SK-N-SH (cell line): ENCODE measurements around the gene STIM1. TPM values are rescaled to one million over a fixed set of nuclear protein-coding genes. Genes with fewer than 3 reads are reported as not detected.

Source experiments
- CTCF ChIA-PET: fragments of 300-600, 350-600 bp; formaldehyde crosslinking; extraction: SDS; loops from one replicate; lab custom pipeline; 2021; lab: Yijun Ruan, JAX
- POLR2A ChIA-PET: fragments of 350-600 bp; sonication (Branson Sonifier 250); formaldehyde crosslinking; extraction: SDS; loops from one replicate; lab custom pipeline; 2020; ENCODE audit warnings: antibody characterized with exemption, inconsistent platforms; lab: Yijun Ruan, JAX
- DNase-seq: peaks from one replicate; pipeline ENCODE4 v3.0.0; 2012
- H2AFZ ChIP-seq: fragments of 200-600 bp; sonication (generic); 2 replicates; pipeline ENCODE4 v1.8.1; 2016; ENCODE audit warnings: antibody characterized with exemption, mild to moderate bottlenecking, low read depth
- H3F3A ChIP-seq: fragments of 200-600 bp; sonication (generic); replicated peaks from 2 replicates; pipeline ENCODE3; 2016; ENCODE audit warnings: antibody characterized with exemption, mild to moderate bottlenecking; ENCODE audit not compliant: insufficient read depth
- H3K27ac ChIP-seq, 2 experiments: fragments of 200-500 bp in 1 of 2; fragments of 200-600 bp in 1 of 2; sonication (Bioruptor generic) in 1 of 2; sonication (generic), shearing (Covaris generic) in 1 of 2; 2 replicates each; pipeline versions ENCODE4 v1.5.1 to v1.6.1; 2014 to 2016; ENCODE audit warnings: low read depth in 2 of 2, inconsistent platforms in 1 of 2, low read length in 1 of 2, mild to moderate bottlenecking in 1 of 2, mixed read lengths in 1 of 2
- H3K27me3 ChIP-seq: fragments of 200-600 bp; sonication (generic), shearing (Covaris generic); 2 replicates; pipeline ENCODE4 v1.6.1; 2016; ENCODE audit warnings: mixed run types; ENCODE audit not compliant: insufficient read depth
- H3K36me3 ChIP-seq, 2 experiments: fragments of 200-500 bp in 1 of 2; fragments of 200-600 bp in 1 of 2; sonication (Bioruptor generic) in 1 of 2; sonication (generic) in 1 of 2; replicated peaks in 1 of 2; 2 replicates each; pipeline versions ENCODE3 to v1.5.1; 2014 to 2016; ENCODE audit warnings: low read length in 1 of 2, mild to moderate bottlenecking in 1 of 2; ENCODE audit not compliant: insufficient read depth in 2 of 2, control insufficient read depth in 1 of 2
- H3K4me1 ChIP-seq, 2 experiments: fragments of 200-500 bp in 1 of 2; fragments of 200-600 bp in 1 of 2; sonication (Bioruptor generic) in 1 of 2; sonication (generic), shearing (Covaris generic) in 1 of 2; 2 replicates each; pipeline versions ENCODE4 v1.5.1 to v1.6.1; 2014 to 2016; ENCODE audit warnings: low read depth in 1 of 2, low read length in 1 of 2, mixed run types in 1 of 2; ENCODE audit not compliant: insufficient read depth in 2 of 2, control insufficient read depth in 1 of 2
- H3K4me2 ChIP-seq: fragments of 200-600 bp; sonication (generic), shearing (Covaris generic); 2 replicates; pipeline ENCODE4 v1.6.1; 2017; ENCODE audit warnings: mixed run types
- H3K4me3 ChIP-seq, 2 experiments: fragments of 200-500 bp in 1 of 2; fragments of 200-600 bp in 1 of 2; sonication (Bioruptor generic) in 1 of 2; sonication (generic), shearing (Covaris generic) in 1 of 2; 2 replicates each; pipeline versions ENCODE4 v1.5.1 to v1.8.1; 2014 to 2016; ENCODE audit warnings: low read depth in 2 of 2, inconsistent platforms in 1 of 2, low read length in 1 of 2, mild to moderate bottlenecking in 1 of 2, mixed read lengths in 1 of 2, moderate library complexity in 1 of 2
- H3K79me2 ChIP-seq: fragments of 200-600 bp; sonication (generic); 2 replicates; pipeline ENCODE4 v1.8.1; 2017; ENCODE audit warnings: mild to moderate bottlenecking; ENCODE audit not compliant: insufficient read depth
- H3K9ac ChIP-seq: fragments of 200-600 bp; sonication (generic); 2 replicates; pipeline ENCODE4 v1.6.1; 2017; ENCODE audit warnings: mixed run types
- H3K9me2 ChIP-seq: fragments of 200-600 bp; sonication (generic); 2 replicates; pipeline ENCODE4 v1.6.1; 2017; ENCODE audit warnings: mixed run types
- H3K9me3 ChIP-seq: fragments of 200-600 bp; sonication (generic); 2 replicates; pipeline ENCODE4 v1.6.1; 2017; ENCODE audit warnings: mixed run types, mild to moderate bottlenecking, moderate library complexity
- H4K20me1 ChIP-seq: fragments of 200-600 bp; sonication (generic); 2 replicates; pipeline ENCODE4 v1.6.1; 2017; ENCODE audit warnings: mild to moderate bottlenecking, mixed run types; ENCODE audit not compliant: insufficient read depth
- CHD2 ChIP-seq: fragments of 150-350 bp; IDR thresholded peaks from 2 replicates; pipeline ENCODE4 v1.6.1; 2018; ENCODE audit warnings: low read length; ENCODE audit not compliant: partially characterized antibody
- FOXM1 ChIP-seq: IDR thresholded peaks from 2 replicates; pipeline ENCODE4 v1.4.0; 2012; ENCODE audit warnings: low read depth, mild to moderate bottlenecking
- NFIC ChIP-seq: IDR thresholded peaks from 2 replicates; pipeline ENCODE4 v1.4.0; 2012; ENCODE audit warnings: borderline replicate concordance
- RAD21 ChIP-seq: IDR thresholded peaks from 2 replicates; pipeline ENCODE4 v1.6.1; 2012; ENCODE audit warnings: mild to moderate bottlenecking, low read length
- RCOR1 ChIP-seq: fragments of 150-350 bp; IDR thresholded peaks from 2 replicates; pipeline ENCODE4 v1.6.1; 2017; ENCODE audit warnings: antibody characterized with exemption, low read length
- RFX5 ChIP-seq: IDR thresholded peaks from 2 replicates; pipeline ENCODE4 v1.6.1; 2012; ENCODE audit warnings: mild to moderate bottlenecking, improper control_type of control experiment, low read length
- SMC3 ChIP-seq: IDR thresholded peaks from 2 replicates; pipeline ENCODE4 v1.6.1; 2012; ENCODE audit warnings: low read depth, low read length, improper control_type of control experiment
- TAF1 ChIP-seq: IDR thresholded peaks from 2 replicates; pipeline ENCODE4 v1.6.1; 2012; ENCODE audit warnings: low read depth, mild to moderate bottlenecking, low read length, moderate library complexity, borderline replicate concordance
- TCF12 ChIP-seq: IDR thresholded peaks from 2 replicates; pipeline ENCODE4 v1.4.0; 2012
- YY1 ChIP-seq: IDR thresholded peaks from 2 replicates; pipeline ENCODE4 v1.4.0; 2012; ENCODE audit warnings: low read depth, mild to moderate bottlenecking
- WGBS: methylation state at CpG from one replicate; pipeline ENCODE4 v1.1.6; 2017; ENCODE audit warnings: low lambda C conversion rate; 5-methylcytosine and 5-hydroxymethylcytosine counted together
- polyA plus RNA-seq, 3 experiments: library from polyadenylated mRNA; depleted of rRNA; stranded (reverse); fragments of >200 nt; gene quantifications; 2 replicates each; pipeline ENCODE4 v1.2.3, GENCODE V29; 2012
- TF ChIP-seq, protein P1 (sequence below): IDR thresholded peaks from 2 replicates; pipeline ENCODE4 v1.4.0; 2012; ENCODE audit warnings: low read depth
- TF ChIP-seq, protein P2 (sequence below): IDR thresholded peaks from 2 replicates; pipeline ENCODE4; 2012
- TF ChIP-seq, protein P3 (sequence below): IDR thresholded peaks from 2 replicates; pipeline ENCODE4 v1.4.0; 2012; ENCODE audit warnings: low read depth, borderline replicate concordance
- TF ChIP-seq, protein P4 (sequence below): fragments of 150-350 bp; IDR thresholded peaks from 2 replicates; pipeline ENCODE4 v1.6.1; 2017; ENCODE audit warnings: antibody characterized with exemption, low read length, low read depth, borderline replicate concordance
- TF ChIP-seq, protein P5 (sequence below): IDR thresholded peaks from 2 replicates; pipeline ENCODE4 v1.4.0; 2012; ENCODE audit warnings: low read depth, borderline replicate concordance
- TF ChIP-seq, protein P6 (sequence below): IDR thresholded peaks from 2 replicates; pipeline ENCODE4 v1.6.1; 2012; ENCODE audit warnings: mild to moderate bottlenecking, low read depth, low read length, moderate library complexity

Gene STIM1
- polyA plus RNA-seq, 1 of the 3 experiments (the other 2 are of a cell fraction) = 29.5 TPM

DNA sequence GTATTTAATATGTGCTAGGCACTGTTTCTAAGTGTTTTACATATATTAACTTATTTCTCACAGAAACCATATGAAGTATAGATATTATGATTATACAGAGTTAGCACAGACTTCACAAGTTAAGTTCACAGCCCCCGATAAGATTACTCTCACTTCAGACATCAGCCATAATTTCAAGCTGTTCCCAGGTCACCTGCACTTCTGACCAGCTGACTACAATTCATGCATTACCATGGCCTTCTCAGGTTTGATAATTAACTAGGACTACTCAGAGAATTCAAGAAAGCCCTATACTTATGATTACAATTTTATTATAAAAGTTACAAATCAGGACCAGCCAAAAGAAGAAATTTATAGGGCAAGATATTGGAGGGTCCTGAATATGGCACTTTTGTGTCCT is 170.9 kb downstream of the STIM1 start (continued):
- TF ChIP-seq RCOR1 = no peak
- TF ChIP-seq, protein P1, sequence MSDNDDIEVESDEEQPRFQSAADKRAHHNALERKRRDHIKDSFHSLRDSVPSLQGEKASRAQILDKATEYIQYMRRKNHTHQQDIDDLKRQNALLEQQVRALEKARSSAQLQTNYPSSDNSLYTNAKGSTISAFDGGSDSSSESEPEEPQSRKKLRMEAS = no peak
- TF ChIP-seq, protein P2, sequence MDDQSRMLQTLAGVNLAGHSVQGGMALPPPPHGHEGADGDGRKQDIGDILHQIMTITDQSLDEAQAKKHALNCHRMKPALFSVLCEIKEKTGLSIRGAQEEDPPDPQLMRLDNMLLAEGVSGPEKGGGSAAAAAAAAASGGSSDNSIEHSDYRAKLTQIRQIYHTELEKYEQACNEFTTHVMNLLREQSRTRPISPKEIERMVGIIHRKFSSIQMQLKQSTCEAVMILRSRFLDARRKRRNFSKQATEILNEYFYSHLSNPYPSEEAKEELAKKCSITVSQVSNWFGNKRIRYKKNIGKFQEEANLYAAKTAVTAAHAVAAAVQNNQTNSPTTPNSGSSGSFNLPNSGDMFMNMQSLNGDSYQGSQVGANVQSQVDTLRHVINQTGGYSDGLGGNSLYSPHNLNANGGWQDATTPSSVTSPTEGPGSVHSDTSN = no peak
- TF ChIP-seq, protein P3, sequence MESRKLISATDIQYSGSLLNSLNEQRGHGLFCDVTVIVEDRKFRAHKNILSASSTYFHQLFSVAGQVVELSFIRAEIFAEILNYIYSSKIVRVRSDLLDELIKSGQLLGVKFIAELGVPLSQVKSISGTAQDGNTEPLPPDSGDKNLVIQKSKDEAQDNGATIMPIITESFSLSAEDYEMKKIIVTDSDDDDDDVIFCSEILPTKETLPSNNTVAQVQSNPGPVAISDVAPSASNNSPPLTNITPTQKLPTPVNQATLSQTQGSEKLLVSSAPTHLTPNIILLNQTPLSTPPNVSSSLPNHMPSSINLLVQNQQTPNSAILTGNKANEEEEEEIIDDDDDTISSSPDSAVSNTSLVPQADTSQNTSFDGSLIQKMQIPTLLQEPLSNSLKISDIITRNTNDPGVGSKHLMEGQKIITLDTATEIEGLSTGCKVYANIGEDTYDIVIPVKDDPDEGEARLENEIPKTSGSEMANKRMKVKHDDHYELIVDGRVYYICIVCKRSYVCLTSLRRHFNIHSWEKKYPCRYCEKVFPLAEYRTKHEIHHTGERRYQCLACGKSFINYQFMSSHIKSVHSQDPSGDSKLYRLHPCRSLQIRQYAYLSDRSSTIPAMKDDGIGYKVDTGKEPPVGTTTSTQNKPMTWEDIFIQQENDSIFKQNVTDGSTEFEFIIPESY = no peak

DNA sequence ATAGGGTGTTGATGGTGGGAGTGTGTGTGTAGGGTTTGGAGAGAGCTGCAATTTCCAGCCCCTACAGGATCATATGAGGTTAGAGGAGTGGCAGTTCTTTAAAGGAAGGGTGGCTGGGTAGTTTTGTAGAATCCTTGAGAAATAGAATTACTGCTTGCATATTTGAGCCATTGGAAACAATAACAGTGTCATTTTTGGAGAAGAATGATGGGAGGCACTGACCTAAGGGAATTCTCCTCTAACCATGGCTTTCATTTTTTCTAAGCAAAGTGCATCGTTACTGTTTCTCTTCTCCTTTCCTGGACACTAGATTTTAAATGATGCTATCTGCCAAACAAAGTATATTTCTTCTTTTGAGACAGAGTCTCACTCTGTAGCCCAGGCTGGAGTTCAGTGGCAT is 172.3 kb downstream of the STIM1 start:
- Histone ChIP-seq H3K4me1 (peaks cover 12 to 18% of the 10 kb centered on the region in 2 experiments; a peak in 3 of 4 replicates), H2AFZ (no peak overlapping the region), H3K27me3 (no peaks in the 10 kb centered on the region), H3K4me2 (no peak overlapping the region), H3K4me3 (no peak overlapping the region), H3F3A (peaks cover 24% of the 10 kb centered on the region), H3K27ac (peak overlapping the region in 1 of 2 experiments; percentile 63; a peak in 2 of 4 replicates), H3K36me3 (no peaks in the 10 kb centered on the region), H3K79me2 (no peaks in the 10 kb centered on the region), H3K9me3 (no peaks in the 10 kb centered on the region), H3K9me2 (no peaks in the 10 kb centered on the region), H4K20me1 (no peaks in the 10 kb centered on the region), H3K9ac (no peak overlapping the region)
- ChIA-PET CTCF (interaction anchor here (0.6 to 4.5 kb wide), 4 partner anchors 15 to 179 kb away, joined by 3 to 25 read pairs (median 4); no protein-coding TSS in a partner anchor), POLR2A (no interaction called here)
- TF ChIP-seq, protein P4, sequence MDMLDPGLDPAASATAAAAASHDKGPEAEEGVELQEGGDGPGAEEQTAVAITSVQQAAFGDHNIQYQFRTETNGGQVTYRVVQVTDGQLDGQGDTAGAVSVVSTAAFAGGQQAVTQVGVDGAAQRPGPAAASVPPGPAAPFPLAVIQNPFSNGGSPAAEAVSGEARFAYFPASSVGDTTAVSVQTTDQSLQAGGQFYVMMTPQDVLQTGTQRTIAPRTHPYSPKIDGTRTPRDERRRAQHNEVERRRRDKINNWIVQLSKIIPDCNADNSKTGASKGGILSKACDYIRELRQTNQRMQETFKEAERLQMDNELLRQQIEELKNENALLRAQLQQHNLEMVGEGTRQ = no peak
- TF ChIP-seq, protein P3 = no peak
- TF ChIP-seq CHD2 (no peak), TCF12 (no peak), FOXM1 (no peak), RAD21 (no peak), NFIC (no peak), YY1 (no peak), SMC3 (no peak), TAF1 (no peak), RFX5 (no peak)
- TF ChIP-seq, protein P5, sequence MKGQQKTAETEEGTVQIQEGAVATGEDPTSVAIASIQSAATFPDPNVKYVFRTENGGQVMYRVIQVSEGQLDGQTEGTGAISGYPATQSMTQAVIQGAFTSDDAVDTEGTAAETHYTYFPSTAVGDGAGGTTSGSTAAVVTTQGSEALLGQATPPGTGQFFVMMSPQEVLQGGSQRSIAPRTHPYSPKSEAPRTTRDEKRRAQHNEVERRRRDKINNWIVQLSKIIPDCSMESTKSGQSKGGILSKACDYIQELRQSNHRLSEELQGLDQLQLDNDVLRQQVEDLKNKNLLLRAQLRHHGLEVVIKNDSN = no peak
- TF ChIP-seq, protein P6, sequence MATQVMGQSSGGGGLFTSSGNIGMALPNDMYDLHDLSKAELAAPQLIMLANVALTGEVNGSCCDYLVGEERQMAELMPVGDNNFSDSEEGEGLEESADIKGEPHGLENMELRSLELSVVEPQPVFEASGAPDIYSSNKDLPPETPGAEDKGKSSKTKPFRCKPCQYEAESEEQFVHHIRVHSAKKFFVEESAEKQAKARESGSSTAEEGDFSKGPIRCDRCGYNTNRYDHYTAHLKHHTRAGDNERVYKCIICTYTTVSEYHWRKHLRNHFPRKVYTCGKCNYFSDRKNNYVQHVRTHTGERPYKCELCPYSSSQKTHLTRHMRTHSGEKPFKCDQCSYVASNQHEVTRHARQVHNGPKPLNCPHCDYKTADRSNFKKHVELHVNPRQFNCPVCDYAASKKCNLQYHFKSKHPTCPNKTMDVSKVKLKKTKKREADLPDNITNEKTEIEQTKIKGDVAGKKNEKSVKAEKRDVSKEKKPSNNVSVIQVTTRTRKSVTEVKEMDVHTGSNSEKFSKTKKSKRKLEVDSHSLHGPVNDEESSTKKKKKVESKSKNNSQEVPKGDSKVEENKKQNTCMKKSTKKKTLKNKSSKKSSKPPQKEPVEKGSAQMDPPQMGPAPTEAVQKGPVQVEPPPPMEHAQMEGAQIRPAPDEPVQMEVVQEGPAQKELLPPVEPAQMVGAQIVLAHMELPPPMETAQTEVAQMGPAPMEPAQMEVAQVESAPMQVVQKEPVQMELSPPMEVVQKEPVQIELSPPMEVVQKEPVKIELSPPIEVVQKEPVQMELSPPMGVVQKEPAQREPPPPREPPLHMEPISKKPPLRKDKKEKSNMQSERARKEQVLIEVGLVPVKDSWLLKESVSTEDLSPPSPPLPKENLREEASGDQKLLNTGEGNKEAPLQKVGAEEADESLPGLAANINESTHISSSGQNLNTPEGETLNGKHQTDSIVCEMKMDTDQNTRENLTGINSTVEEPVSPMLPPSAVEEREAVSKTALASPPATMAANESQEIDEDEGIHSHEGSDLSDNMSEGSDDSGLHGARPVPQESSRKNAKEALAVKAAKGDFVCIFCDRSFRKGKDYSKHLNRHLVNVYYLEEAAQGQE = no peak
- TF ChIP-seq, protein P2 = no peak
- WGBS = 90% methylated on average over 1 of the region's 1 CpG
- DNase-seq = no peak
